Endothelial cell of hepatic sinusoid (primary cell): ENCODE data around the gene ARHGEF12.

Source experiments
- in situ Hi-C: cut with HindIII; loops from 2 replicates; pipeline ENCODE4 v1.10.0; 2017; ENCODE audit warnings: low sequenced_read_pairs

ARHGEF12 gene, protein sequence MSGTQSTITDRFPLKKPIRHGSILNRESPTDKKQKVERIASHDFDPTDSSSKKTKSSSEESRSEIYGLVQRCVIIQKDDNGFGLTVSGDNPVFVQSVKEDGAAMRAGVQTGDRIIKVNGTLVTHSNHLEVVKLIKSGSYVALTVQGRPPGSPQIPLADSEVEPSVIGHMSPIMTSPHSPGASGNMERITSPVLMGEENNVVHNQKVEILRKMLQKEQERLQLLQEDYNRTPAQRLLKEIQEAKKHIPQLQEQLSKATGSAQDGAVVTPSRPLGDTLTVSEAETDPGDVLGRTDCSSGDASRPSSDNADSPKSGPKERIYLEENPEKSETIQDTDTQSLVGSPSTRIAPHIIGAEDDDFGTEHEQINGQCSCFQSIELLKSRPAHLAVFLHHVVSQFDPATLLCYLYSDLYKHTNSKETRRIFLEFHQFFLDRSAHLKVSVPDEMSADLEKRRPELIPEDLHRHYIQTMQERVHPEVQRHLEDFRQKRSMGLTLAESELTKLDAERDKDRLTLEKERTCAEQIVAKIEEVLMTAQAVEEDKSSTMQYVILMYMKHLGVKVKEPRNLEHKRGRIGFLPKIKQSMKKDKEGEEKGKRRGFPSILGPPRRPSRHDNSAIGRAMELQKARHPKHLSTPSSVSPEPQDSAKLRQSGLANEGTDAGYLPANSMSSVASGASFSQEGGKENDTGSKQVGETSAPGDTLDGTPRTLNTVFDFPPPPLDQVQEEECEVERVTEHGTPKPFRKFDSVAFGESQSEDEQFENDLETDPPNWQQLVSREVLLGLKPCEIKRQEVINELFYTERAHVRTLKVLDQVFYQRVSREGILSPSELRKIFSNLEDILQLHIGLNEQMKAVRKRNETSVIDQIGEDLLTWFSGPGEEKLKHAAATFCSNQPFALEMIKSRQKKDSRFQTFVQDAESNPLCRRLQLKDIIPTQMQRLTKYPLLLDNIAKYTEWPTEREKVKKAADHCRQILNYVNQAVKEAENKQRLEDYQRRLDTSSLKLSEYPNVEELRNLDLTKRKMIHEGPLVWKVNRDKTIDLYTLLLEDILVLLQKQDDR (N-terminal part only)

DNA sequence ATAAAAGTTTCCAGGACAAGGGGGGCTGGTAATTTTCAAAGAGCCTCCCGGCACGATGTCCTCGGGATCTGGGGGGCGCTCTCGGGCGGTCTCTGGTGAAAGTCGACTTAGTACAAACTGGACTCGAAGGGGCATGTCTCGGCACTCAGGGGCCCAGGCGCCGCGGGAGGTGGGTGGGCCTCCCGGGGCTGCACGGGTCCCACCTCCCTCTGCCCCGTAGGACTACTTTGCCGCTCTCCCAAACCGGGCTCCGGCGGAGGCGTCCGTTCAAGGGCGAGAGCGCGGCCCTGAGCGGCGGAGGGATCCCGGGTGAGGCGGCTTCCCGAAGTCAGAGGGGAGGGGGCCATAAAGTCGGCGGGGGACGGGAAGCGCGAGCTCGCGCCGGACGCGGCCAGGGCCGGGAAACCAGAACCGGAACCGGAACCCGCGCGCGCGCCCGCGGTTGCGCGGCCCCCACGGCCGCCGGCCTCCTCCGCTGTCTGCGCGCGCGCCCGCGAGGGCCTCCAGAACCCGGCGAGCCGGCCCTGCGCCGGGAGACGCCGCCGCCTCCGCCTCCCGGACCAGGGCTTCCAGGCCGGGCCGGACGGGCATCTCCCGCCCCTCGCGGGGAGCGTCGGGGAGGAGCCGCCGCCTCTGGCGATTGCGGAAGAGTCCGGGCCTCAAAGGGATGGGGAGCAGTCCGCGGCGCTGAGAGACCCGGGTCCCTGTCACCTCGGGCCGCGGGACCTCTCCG, at the start of gene ARHGEF12:
TSS of gene ARHGEF12 (plus strand) at position 506 of the 733 bp plus-strand sequence. CDS start 831 bp downstream, outside the sequence.
- in situ Hi-C loops, result no loop called here

DNA sequence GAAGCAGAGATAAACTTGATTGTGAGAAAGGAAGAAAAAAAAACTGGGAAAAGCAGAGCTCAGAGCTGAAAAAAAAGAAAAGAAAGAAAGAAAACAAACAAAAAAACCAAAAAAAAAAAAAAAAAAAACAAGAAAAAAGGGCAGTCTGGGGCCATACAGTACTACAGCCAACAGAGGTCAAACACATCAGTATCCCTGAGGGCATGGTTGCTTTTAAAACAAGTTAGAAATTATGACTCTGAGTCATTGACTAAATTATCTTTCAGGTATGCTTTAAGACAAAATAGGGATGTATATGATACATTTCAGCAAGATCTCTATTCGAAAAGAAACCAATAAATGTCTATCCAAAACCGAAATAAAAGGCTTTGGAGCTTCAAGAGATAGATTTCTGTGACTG, 48.2 kb upstream of the ARHGEF12 start:
- in situ Hi-C loops, result no loop called here

DNA sequence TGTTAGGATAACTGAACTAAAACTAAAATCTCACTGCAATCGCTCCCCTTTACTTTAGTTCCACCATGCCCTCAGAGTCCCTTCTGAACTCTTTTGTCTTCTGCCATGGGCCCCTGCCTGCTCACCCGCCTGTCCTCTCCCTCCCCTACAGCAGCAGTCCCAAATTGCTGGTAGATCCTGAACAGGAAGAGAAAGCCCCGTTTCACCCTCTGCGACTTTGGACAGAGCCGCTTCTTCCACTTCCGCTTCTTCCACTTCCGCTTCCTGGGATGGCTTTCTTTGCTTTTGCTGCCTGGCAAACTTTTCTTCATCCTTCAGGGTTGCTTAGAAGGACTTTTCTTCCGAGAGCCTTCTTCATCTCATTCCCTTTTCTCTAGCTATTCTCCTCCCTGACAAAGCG, 46.8 kb upstream of the ARHGEF12 start:
- in situ Hi-C loops, result no loop called here

DNA sequence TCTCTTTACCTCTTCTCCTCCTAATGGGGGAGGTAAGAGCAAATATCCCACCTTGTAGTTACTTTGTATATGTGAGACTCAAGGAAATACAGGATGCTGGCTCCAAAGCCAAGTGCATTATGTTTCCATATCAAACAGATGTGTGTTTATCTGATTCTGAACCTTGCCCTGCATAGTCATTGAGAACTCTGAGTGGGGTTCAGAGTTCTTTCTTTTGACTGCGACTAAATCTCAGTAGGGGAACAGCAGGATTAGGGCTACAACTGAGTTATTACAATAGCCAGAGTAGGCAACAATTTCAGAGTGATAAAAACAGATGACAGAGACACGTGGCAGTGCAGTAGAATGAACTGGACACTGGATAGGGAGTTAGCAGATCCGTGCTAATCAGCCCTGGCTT, 45.3 kb upstream of the ARHGEF12 start:
- in situ Hi-C loops, result loop anchor here (5.0 kb wide), 1 partner anchor 64 kb away; no protein-coding TSS in a partner anchor

DNA sequence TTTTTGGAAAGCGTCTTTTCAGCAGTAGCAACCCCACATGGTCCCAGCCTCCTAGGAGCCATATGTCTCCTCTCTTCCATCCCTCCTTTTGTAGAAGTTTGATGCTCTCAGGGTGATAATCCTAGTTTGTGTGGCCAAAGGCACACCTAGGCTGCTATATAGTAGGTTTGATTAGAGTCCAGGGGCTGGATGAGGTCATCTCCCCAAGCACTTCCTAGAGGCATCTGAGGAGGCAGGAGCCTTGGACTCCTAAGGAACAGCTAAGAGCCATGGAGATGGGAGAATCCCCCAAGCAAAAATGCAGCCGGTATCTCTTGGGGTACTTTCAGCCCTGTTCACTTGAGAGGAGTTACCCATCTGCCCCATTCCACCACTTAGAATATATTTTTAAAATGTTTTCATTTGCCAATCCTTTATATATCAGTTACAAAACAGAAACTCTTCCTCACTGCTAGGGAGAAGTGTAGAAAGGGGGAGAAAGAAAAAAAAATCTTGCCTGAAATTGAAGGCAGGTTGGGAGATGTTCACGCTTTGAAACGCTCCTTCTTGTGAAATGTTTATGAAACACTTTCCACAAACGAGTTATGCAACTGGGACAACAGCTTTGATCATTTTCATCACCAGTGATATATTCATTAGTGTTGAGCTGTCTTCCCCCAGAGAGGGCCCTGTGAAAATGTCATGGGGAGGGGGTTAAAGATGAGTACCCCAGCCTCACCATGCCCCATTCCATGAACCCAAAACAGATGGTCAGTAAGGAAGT, 43.0 kb upstream of the ARHGEF12 start:
- in situ Hi-C loops, result loop anchor here (5.0 kb wide), 1 partner anchor 66 kb away; no protein-coding TSS in a partner anchor

DNA sequence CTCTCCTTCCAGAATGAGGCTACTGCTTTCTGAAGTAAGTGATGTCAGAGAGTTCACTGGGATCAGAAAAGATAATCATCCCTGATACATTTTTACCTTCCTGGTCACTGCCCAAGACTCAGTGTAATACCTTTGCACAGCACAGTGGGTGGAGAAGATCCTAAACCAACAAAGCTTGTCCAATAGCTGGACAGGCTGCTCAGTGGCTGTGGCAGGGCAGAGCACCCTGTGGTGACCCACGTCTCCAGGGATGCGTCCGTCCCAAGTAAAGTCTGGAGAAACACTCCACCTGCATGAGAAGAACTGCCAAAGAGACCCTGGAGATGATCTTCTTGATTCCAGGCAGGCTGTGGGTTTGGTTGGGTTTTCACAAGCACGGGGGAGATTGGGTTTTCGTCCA, 42.1 kb upstream of the ARHGEF12 start:
- in situ Hi-C loops, result loop anchor here (5.0 kb wide), 1 partner anchor 67 kb away; no protein-coding TSS in a partner anchor

GRCh38 chr11:120295099-120295498, 41.1 kb upstream of the ARHGEF12 start:
- in situ Hi-C loops, result no loop called here

- in situ Hi-C loops, result no loop called here
Observed at GRCh38 chr11:120296554-120296953, 39.7 kb upstream of the ARHGEF12 start.

- in situ Hi-C loops, result no loop called here
Observed at GRCh38 chr11:120298461-120298860, 37.8 kb upstream of the ARHGEF12 start.

- in situ Hi-C loops, result no loop called here
Observed at GRCh38 chr11:120302001-120302805, 34.0 kb upstream of the ARHGEF12 start.

GRCh38 chr11:120303004-120303637, 33.1 kb upstream of the ARHGEF12 start:
- in situ Hi-C loops, result no loop called here

- in situ Hi-C loops, result no loop called here
Observed at GRCh38 chr11:120304526-120304925, 31.7 kb upstream of the ARHGEF12 start.

- in situ Hi-C loops, result no loop called here
Observed at GRCh38 chr11:120305286-120305685, 30.9 kb upstream of the ARHGEF12 start.

- in situ Hi-C loops, result no loop called here
Observed at GRCh38 chr11:120306519-120307242, 29.5 kb upstream of the ARHGEF12 start.

GRCh38 chr11:120307476-120307875, 28.7 kb upstream of the ARHGEF12 start:
- in situ Hi-C loops, result no loop called here

DNA sequence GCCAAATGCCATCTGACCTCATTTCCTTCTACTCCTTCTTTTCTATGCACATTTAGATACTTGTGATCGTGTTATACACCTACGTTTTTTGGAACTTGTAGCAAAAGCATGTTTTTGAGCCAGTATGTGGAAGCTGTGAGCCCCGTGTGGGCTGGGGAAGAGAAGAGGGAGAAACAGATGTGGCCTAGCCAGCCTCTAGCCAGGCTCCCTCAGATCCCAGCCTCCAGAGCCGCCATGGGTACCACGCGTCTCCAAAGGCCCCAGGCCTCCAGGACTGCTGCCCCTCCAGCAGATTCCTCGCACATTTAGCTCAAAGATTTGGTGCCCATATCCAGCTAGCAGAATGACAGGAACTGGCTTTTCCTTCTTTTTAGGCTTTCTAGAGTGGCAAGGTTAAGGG, 28.1 kb upstream of the ARHGEF12 start:
- in situ Hi-C loops, result no loop called here

GRCh38 chr11:120310870-120311269, 25.3 kb upstream of the ARHGEF12 start:
- in situ Hi-C loops, result no loop called here

- in situ Hi-C loops, result loop anchor here (5.0 kb wide), 1 partner anchor 68 kb away; no protein-coding TSS in a partner anchor
Observed at GRCh38 chr11:120314861-120315260, 21.4 kb upstream of the ARHGEF12 start.
